Smooth muscle cell (in vitro differentiated cells): ENCODE data around the gene UBE2M. TPM values are rescaled to one million over a fixed set of nuclear protein-coding genes. Genes with fewer than 3 reads are reported as not detected.

Source experiments
- microRNA-seq: library from miRNA; unstranded; fragments of <30 nt; microRNA quantifications from one replicate; pipeline ENCODE4, GENCODE V29; 2016; ENCODE audit warnings: borderline number of aligned reads
- polyA plus RNA-seq: library from polyadenylated mRNA; unstranded; fragments of >200 nt; fragmentation: Nextera tagmentation; extraction: Ambion mirVana; gene quantifications from 2 replicates; pipeline ENCODE4 v1.2.1, GENCODE V29; 2016
- small RNA-seq: library from RNA; depleted of rRNA; stranded (forward); fragments of <200 nt; gene quantifications from one replicate; pipeline ENCODE3, GENCODE V24; 2014
- total RNA-seq: library from RNA; depleted of rRNA; stranded (reverse); fragments of >200 nt; gene quantifications from 2 replicates; pipeline ENCODE4 v1.2.3, GENCODE V29; 2014

The UBE2M gene
- total and polyA plus RNA-seq, 2 experiments from 2014 or later: 45.9 to 118 TPM

Small RNA genes lying within 50 kb of the gene (microRNA-seq; reads per million reads assigned to microRNA genes)
- gene MIR6807: 6.4 reads per million, percentile 4 among the genes with 10 or more reads in this experiment

Small RNA genes lying within 50 kb of the gene (small RNA-seq; reads per million reads assigned to genes)
- gene MIR6807 (0.21 reads per million), gene RN7SL525P (not detected)

Other genes starting within 250 kb of the UBE2M start
- gene ZSCAN22, start 231.6 kb downstream of the UBE2M start, total RNA-seq: 1.7 and 2.2 TPM in 2 replicates
- 2.4 and 2.5 TPM in 2 replicates for gene ZSCAN22, start 231.6 kb downstream of the UBE2M start, polyA plus RNA-seq
- 77.8 and 92.3 TPM in 2 replicates for gene A1BG, start 205.1 kb downstream of the UBE2M start, total RNA-seq
- 114 and 133 TPM in 2 replicates for gene A1BG, start 205.1 kb downstream of the UBE2M start, polyA plus RNA-seq
- 0.58 and 1.3 TPM in 2 replicates for gene ZNF497, start 195.9 kb downstream of the UBE2M start, total RNA-seq
- 4.6 and 6.1 TPM in 2 replicates for gene ZNF497, start 195.9 kb downstream of the UBE2M start, polyA plus RNA-seq
- gene ZNF837, start 177.6 kb downstream of the UBE2M start, total RNA-seq: 4.4 and 5.9 TPM in 2 replicates
- 7.8 and 8.4 TPM in 2 replicates for gene ZNF837, start 177.6 kb downstream of the UBE2M start, polyA plus RNA-seq
- gene RPS5, start 171.3 kb downstream of the UBE2M start, total RNA-seq: 1,602 and 1,773 TPM in 2 replicates
- 650 and 684 TPM in 2 replicates for gene RPS5, start 171.3 kb downstream of the UBE2M start, polyA plus RNA-seq
- not detected in 2 replicates for gene RNF225, start 163.0 kb downstream of the UBE2M start, total RNA-seq
- gene RNF225, start 163.0 kb downstream of the UBE2M start, polyA plus RNA-seq: 0.96 and 2.2 TPM in 2 replicates
- 5.0 and 16.9 TPM in 2 replicates for gene ZNF584, start 150.0 kb downstream of the UBE2M start, total RNA-seq
- 9.1 and 12.7 TPM in 2 replicates for gene ZNF584, start 150.0 kb downstream of the UBE2M start, polyA plus RNA-seq
- 0.63 and 2.3 TPM in 2 replicates for gene ZNF132, start 118.5 kb downstream of the UBE2M start, total RNA-seq
- gene ZNF132, start 118.5 kb downstream of the UBE2M start, polyA plus RNA-seq: 0.40 and 0.69 TPM in 2 replicates
- gene ZNF324B, start 107.0 kb downstream of the UBE2M start, total RNA-seq: 3.1 and 3.3 TPM in 2 replicates
- gene ZNF324B, start 107.0 kb downstream of the UBE2M start, polyA plus RNA-seq: 1.5 and 2.6 TPM in 2 replicates
- 4.4 and 8.8 TPM in 2 replicates for gene ZNF324, start 91.5 kb downstream of the UBE2M start, total RNA-seq
- 9.0 and 10.2 TPM in 2 replicates for gene ZNF324, start 91.5 kb downstream of the UBE2M start, polyA plus RNA-seq
- gene ZNF446, start 82.3 kb downstream of the UBE2M start, total RNA-seq: 6.6 and 9.5 TPM in 2 replicates
- 9.0 and 10.5 TPM in 2 replicates for gene ZNF446, start 82.3 kb downstream of the UBE2M start, polyA plus RNA-seq
- 0.54 and 6.6 TPM in 2 replicates for gene SLC27A5, start 46.6 kb downstream of the UBE2M start, total RNA-seq
- 7.4 and 7.5 TPM in 2 replicates for gene SLC27A5, start 46.6 kb downstream of the UBE2M start, polyA plus RNA-seq
- gene ZBTB45, start 38.8 kb downstream of the UBE2M start, total RNA-seq: 5.1 and 8.7 TPM in 2 replicates
- gene ZBTB45, start 38.8 kb downstream of the UBE2M start, polyA plus RNA-seq: 23.7 and 25.1 TPM in 2 replicates
- gene TRIM28, start 14.5 kb downstream of the UBE2M start, total RNA-seq: 144 and 148 TPM in 2 replicates
- gene TRIM28, start 14.5 kb downstream of the UBE2M start, polyA plus RNA-seq: 178 and 193 TPM in 2 replicates
- gene CHMP2A, start 3.5 kb downstream of the UBE2M start, total RNA-seq: 132 and 153 TPM in 2 replicates
- 213 and 228 TPM in 2 replicates for gene CHMP2A, start 3.5 kb downstream of the UBE2M start, polyA plus RNA-seq
- gene MZF1, start 14.7 kb upstream of the UBE2M start, total RNA-seq: 12.2 and 18.7 TPM in 2 replicates
- gene MZF1, start 14.7 kb upstream of the UBE2M start, polyA plus RNA-seq: 10.2 and 18.5 TPM in 2 replicates